Dermis blood vessel endothelial cell (primary cell): ENCODE data around the gene KCNQ1. TPM values are rescaled to one million over a fixed set of nuclear protein-coding genes. Genes with fewer than 3 reads are reported as not detected.

Source experiments
- DNase-seq: peaks from one replicate; pipeline ENCODE4 v3.0.0; 2010
- total RNA-seq: library from RNA; depleted of rRNA; stranded (reverse); fragments of >200 nt; gene quantifications from 2 replicates; pipeline ENCODE4 v1.2.3, GENCODE V29; 2014

The KCNQ1 gene
- total RNA-seq, 1 donor from 2014 or later: 0.34 TPM

- no peak for DNase-seq
Measured at GRCh38 chr11:2835751-2836150, 390.9 kb downstream of the KCNQ1 start.

GRCh38 chr11:2836315-2837095 lies 391.7 kb downstream of the KCNQ1 start:
- DNase-seq: no peak

GRCh38 chr11:2837096-2837601 lies 392.3 kb downstream of the KCNQ1 start:
- DNase-seq: no peak

GRCh38 chr11:2837651-2838050 lies 392.8 kb downstream of the KCNQ1 start:
- DNase-seq: no peak

- no peak for DNase-seq
Measured at GRCh38 chr11:2838091-2838490, 393.3 kb downstream of the KCNQ1 start.

GRCh38 chr11:2838676-2839294 lies 394.0 kb downstream of the KCNQ1 start:
- DNase-seq: no peak

GRCh38 chr11:2839395-2839943 lies 394.7 kb downstream of the KCNQ1 start:
- no peak for DNase-seq

- DNase-seq: no peak
Measured at GRCh38 chr11:2841411-2842190, 396.8 kb downstream of the KCNQ1 start.

- DNase-seq: no peak
Measured at GRCh38 chr11:2842876-2843275, 398.1 kb downstream of the KCNQ1 start.

GRCh38 chr11:2843551-2843950 lies 398.7 kb downstream of the KCNQ1 start:
- no peak for DNase-seq

- no peak for DNase-seq
Measured at GRCh38 chr11:2844116-2844842, 399.5 kb downstream of the KCNQ1 start.

- DNase-seq: no peak
Measured at GRCh38 chr11:2844996-2845395, 400.2 kb downstream of the KCNQ1 start.

GRCh38 chr11:2846056-2846455 lies 401.2 kb downstream of the KCNQ1 start:
- no peak for DNase-seq

- no peak for DNase-seq
Measured at GRCh38 chr11:2846470-2846869, 401.7 kb downstream of the KCNQ1 start.

- no peak for DNase-seq
Measured at GRCh38 chr11:2847561-2847960, 402.8 kb downstream of the KCNQ1 start.

- DNase-seq: no peak
Measured at GRCh38 chr11:2848497-2848896, 403.7 kb downstream of the KCNQ1 start.

GRCh38 chr11:2849994-2850770 lies 405.4 kb downstream of the KCNQ1 start:
- no peak for DNase-seq

- no peak for DNase-seq
Measured at GRCh38 chr11:2853401-2853800, 408.6 kb downstream of the KCNQ1 start.

- DNase-seq: no peak
Measured at GRCh38 chr11:2853997-2854560, 409.3 kb downstream of the KCNQ1 start.

GRCh38 chr11:2855162-2855561 lies 410.4 kb downstream of the KCNQ1 start:
- DNase-seq: no peak

- no peak for DNase-seq
Measured at GRCh38 chr11:2857276-2857675, 412.5 kb downstream of the KCNQ1 start.
